Astrocyte (in vitro differentiated cells and primary cell): Measurements from ENCODE around the gene IQSEC3. TPM values are rescaled to one million over a fixed set of nuclear protein-coding genes. Genes with fewer than 3 reads are reported as not detected.
"Not testable (repeated sequence)": the region's sequence is repeated elsewhere in the genome, so short reads cannot be mapped to it uniquely, and the experiment has no call there.

Experiments used
- DNase-seq: peaks from one replicate; pipeline ENCODE4 v3.0.0-alpha.2; 2010; ENCODE audit warnings: low read depth
- FAIRE-seq: peaks from 2 replicates; lab custom pipeline; 2011; peaks lifted over from hg19 to GRCh38; lab: Jason Lieb, UNC
- H2AFZ ChIP-seq: 2 replicates; pipeline ENCODE4 v1.6.0; 2012; ENCODE audit warnings: low read depth, low read length, inconsistent platforms
- H3K27ac ChIP-seq: 2 replicates; pipeline ENCODE4 v1.5.1; 2011; ENCODE audit warnings: low read depth, low read length, inconsistent platforms
- H3K27me3 ChIP-seq: 2 replicates; pipeline ENCODE4 v1.6.0; 2011; ENCODE audit warnings: low read length, inconsistent platforms; ENCODE audit not compliant: insufficient read depth
- H3K36me3 ChIP-seq: 2 replicates; pipeline ENCODE4 v1.5.1; 2011; ENCODE audit warnings: low read length, inconsistent platforms; ENCODE audit not compliant: insufficient read depth
- H3K4me1 ChIP-seq: 2 replicates; pipeline ENCODE4 v1.5.1; 2011; ENCODE audit warnings: low read length, inconsistent platforms; ENCODE audit not compliant: insufficient read depth
- H3K4me2 ChIP-seq: 2 replicates; pipeline ENCODE4 v1.6.0; 2012; ENCODE audit warnings: low read length, inconsistent platforms
- H3K4me3 ChIP-seq: 2 replicates; pipeline ENCODE4 v1.5.1; 2011; ENCODE audit warnings: low read depth, mild to moderate bottlenecking, low read length, inconsistent platforms; ENCODE audit not compliant: insufficient read depth
- H3K79me2 ChIP-seq: 2 replicates; pipeline ENCODE4 v1.6.0; 2012; ENCODE audit warnings: mild to moderate bottlenecking, low read length, inconsistent platforms; ENCODE audit not compliant: insufficient read depth
- H3K9ac ChIP-seq: 2 replicates; pipeline ENCODE4 v1.6.0; 2012; ENCODE audit warnings: mild to moderate bottlenecking, low read length, inconsistent platforms
- H3K9me3 ChIP-seq: 2 replicates; pipeline ENCODE4 v1.5.1; 2012; ENCODE audit warnings: low read depth, mild to moderate bottlenecking, low read length, inconsistent platforms; ENCODE audit not compliant: insufficient read depth
- H4K20me1 ChIP-seq: 2 replicates; pipeline ENCODE4 v1.6.0; 2012; ENCODE audit warnings: low read length, inconsistent platforms; ENCODE audit not compliant: insufficient read depth
- H3K27ac Mint-ChIP-seq: one replicate; pipeline ENCODE4 v1.8.0; 2021; ENCODE audit warnings: mild to moderate bottlenecking, mixed read lengths; ENCODE audit not compliant: unreplicated experiment
- H3K27me3 Mint-ChIP-seq: one replicate; pipeline ENCODE4 v1.8.0; 2021; ENCODE audit warnings: low read depth, mixed read lengths; ENCODE audit not compliant: unreplicated experiment
- H3K36me3 Mint-ChIP-seq: one replicate; pipeline ENCODE4 v1.8.0; 2021; ENCODE audit warnings: low read depth, mixed read lengths; ENCODE audit not compliant: unreplicated experiment
- H3K4me1 Mint-ChIP-seq: one replicate; pipeline ENCODE4 v1.8.0; 2021; ENCODE audit warnings: low read depth, mixed read lengths; ENCODE audit not compliant: unreplicated experiment
- H3K4me3 Mint-ChIP-seq: one replicate; pipeline ENCODE4 v1.8.0; 2021; ENCODE audit warnings: mild to moderate bottlenecking, moderate library complexity, mixed read lengths; ENCODE audit not compliant: unreplicated experiment
- H3K9me3 Mint-ChIP-seq: one replicate; pipeline ENCODE4 v1.8.0; 2021; ENCODE audit warnings: mild to moderate bottlenecking, mixed read lengths; ENCODE audit not compliant: unreplicated experiment
- CTCF ChIP-seq: IDR thresholded peaks from 2 replicates; pipeline ENCODE4 v1.5.1; 2011; ENCODE audit warnings: low read depth, mild to moderate bottlenecking, inconsistent platforms, low read length, moderate library complexity; ENCODE audit not compliant: insufficient read depth
- EZH2 ChIP-seq: IDR thresholded peaks from 2 replicates; pipeline ENCODE4 v1.6.1; 2012; ENCODE audit warnings: mild to moderate bottlenecking, low read length, inconsistent platforms; ENCODE audit not compliant: insufficient read depth
- total RNA-seq: library from RNA; stranded (reverse); gene quantifications from 2 replicates; pipeline ENCODE4 v1.2.1, GENCODE V29; 2021

IQSEC3 gene
- total RNA-seq, 1 donor from 2014 or later, result 0.34 TPM

GRCh38 chr12:57539-57938, 9.0 kb upstream of the IQSEC3 start:
- Histone ChIP-seq H3K27ac (no peak overlapping the region), H3K9ac (no peak overlapping the region), H2AFZ (no peak overlapping the region), H4K20me1 (no peaks in the 10 kb centered on the region), H3K27me3 (peaks cover 14% of the 10 kb centered on the region), H3K4me2 (no peak overlapping the region), H3K79me2 (no peaks in the 10 kb centered on the region), H3K4me1 (no peaks in the 10 kb centered on the region), H3K4me3 (no peak overlapping the region), H3K36me3 (no peaks in the 10 kb centered on the region), H3K9me3 (peaks cover 8% of the 10 kb centered on the region)
- no peak overlapping the region for H3K4me3 Mint-ChIP-seq
- peaks cover 16% of the 10 kb centered on the region for H3K9me3 Mint-ChIP-seq
- peaks cover 66% of the 10 kb centered on the region for H3K27me3 Mint-ChIP-seq
- FAIRE-seq, result no peak
- H3K27ac Mint-ChIP-seq, result no peak overlapping the region
- H3K4me1 Mint-ChIP-seq, result peaks cover 19% of the 10 kb centered on the region
- no peaks in the 10 kb centered on the region for H3K36me3 Mint-ChIP-seq
- DNase-seq, result no peak
- TF ChIP-seq EZH2, result no peak
- TF ChIP-seq CTCF, result no peak

- DNase-seq (no peak), FAIRE-seq (no peak)
- H3K4me1 ChIP-seq, result no peaks in the 10 kb centered on the region
- peaks cover 19% of the 10 kb centered on the region for H3K4me1 Mint-ChIP-seq
- no peaks in the 10 kb centered on the region for H4K20me1 ChIP-seq
- H3K36me3 Mint-ChIP-seq, result no peaks in the 10 kb centered on the region
- H3K9me3 Mint-ChIP-seq, result peaks cover 16% of the 10 kb centered on the region
- H3K4me3 Mint-ChIP-seq, result no peak overlapping the region
- no peak overlapping the region for H3K4me3 ChIP-seq
- peaks cover 12% of the 10 kb centered on the region for H3K27me3 ChIP-seq
- no peak overlapping the region for H2AFZ ChIP-seq
- H3K36me3 ChIP-seq, result no peaks in the 10 kb centered on the region
- no peaks in the 10 kb centered on the region for H3K79me2 ChIP-seq
- TF ChIP-seq EZH2, result no peak
- TF ChIP-seq CTCF, result no peak
- no peak overlapping the region for H3K27ac ChIP-seq
- no peak overlapping the region for H3K4me2 ChIP-seq
- H3K9ac ChIP-seq, result no peak overlapping the region
- H3K27ac Mint-ChIP-seq, result no peak overlapping the region
- peaks cover 61% of the 10 kb centered on the region for H3K27me3 Mint-ChIP-seq
- H3K9me3 ChIP-seq, result peaks cover 8% of the 10 kb centered on the region
Measured at GRCh38 chr12:58832-59231, 7.7 kb upstream of the IQSEC3 start.

GRCh38 chr12:61845-62244, 4.7 kb upstream of the IQSEC3 start:
- H3K9ac ChIP-seq, H3K4me2 ChIP-seq, H3K4me3 ChIP-seq, H2AFZ ChIP-seq, H3K27ac Mint-ChIP-seq, DNase-seq, H3K79me2 ChIP-seq, H3K27ac ChIP-seq, H4K20me1 ChIP-seq, H3K9me3 ChIP-seq, H3K4me3 Mint-ChIP-seq, FAIRE-seq, H3K27me3 ChIP-seq, H3K4me1 ChIP-seq, H3K36me3 ChIP-seq, H3K36me3 Mint-ChIP-seq: not testable (repeated sequence)
- H3K27me3 Mint-ChIP-seq, result peaks cover 42% of the 10 kb centered on the region
- H3K9me3 Mint-ChIP-seq, result peaks cover 16% of the 10 kb centered on the region
- peaks cover 19% of the 10 kb centered on the region for H3K4me1 Mint-ChIP-seq

- peaks cover 30% of the 10 kb centered on the region for H3K27me3 Mint-ChIP-seq
- not testable (repeated sequence) for H3K36me3 ChIP-seq, H3K79me2 ChIP-seq, H3K36me3 Mint-ChIP-seq, H3K9me3 ChIP-seq, H3K27me3 ChIP-seq, H3K4me1 Mint-ChIP-seq, H2AFZ ChIP-seq, H4K20me1 ChIP-seq, H3K9me3 Mint-ChIP-seq, H3K9ac ChIP-seq, H3K4me3 ChIP-seq, H3K27ac ChIP-seq, H3K4me1 ChIP-seq
- FAIRE-seq (peak; percentile 26), DNase-seq (peak; percentile 83)
- H3K27ac Mint-ChIP-seq, result peak overlapping the region; percentile 66
- H3K4me2 ChIP-seq, result peak overlapping the region; percentile 64
- peak overlapping the region; percentile 82 for H3K4me3 Mint-ChIP-seq
Measured at GRCh38 chr12:65491-66063, 990 bp upstream of the IQSEC3 start.
